Activated CD4-positive, alpha-beta memory T cell treated with anti-CD3 and anti-CD28 coated beads for 36 hours (primary cell): ENCODE measurements around the gene USP17L20. TPM values are rescaled to one million over a fixed set of nuclear protein-coding genes. Genes with fewer than 3 reads are reported as not detected.
"Not testable (repeated sequence)": the region's sequence is repeated elsewhere in the genome, so short reads cannot be mapped to it uniquely, and the experiment has no call there.

Source experiments
- CTCF ChIA-PET: fragments of 350-600 bp; sonication (Branson Sonifier 250); formaldehyde crosslinking; loops from one replicate; lab custom pipeline; 2021; ENCODE audit warnings: antibody characterized with exemption, inconsistent platforms; lab: Charles Lee
- POLR2A ChIA-PET: fragments of 350-600 bp; sonication (Branson Sonifier 250); formaldehyde crosslinking; loops from one replicate; lab custom pipeline; 2021; ENCODE audit warnings: antibody characterized with exemption; lab: Charles Lee
- DNase-seq: peaks from one replicate; pipeline ENCODE4 v3.0.0-alpha.2; 2020
- H3K27ac Mint-ChIP-seq: one replicate; pipeline ENCODE4 v1.8.0; 2021; ENCODE audit warnings: mixed read lengths
- H3K27me3 Mint-ChIP-seq: one replicate; pipeline ENCODE4 v1.8.0; 2021; ENCODE audit warnings: mixed read lengths
- H3K36me3 Mint-ChIP-seq: one replicate; pipeline ENCODE4 v1.8.0; 2021; ENCODE audit warnings: mixed read lengths
- H3K4me1 Mint-ChIP-seq: one replicate; pipeline ENCODE4 v1.8.0; 2021; ENCODE audit warnings: low read depth, mixed read lengths
- H3K4me3 Mint-ChIP-seq: one replicate; pipeline ENCODE4 v1.8.0; 2021; ENCODE audit warnings: mild to moderate bottlenecking, mixed read lengths
- H3K9me3 Mint-ChIP-seq: one replicate; pipeline ENCODE4 v1.8.0; 2021; ENCODE audit warnings: mixed read lengths
- intact Hi-C: fragments of 100-400 bp; cut with micrococcal nuclease; formaldehyde crosslinking; loops from one replicate; pipeline ENCODE4 v1.15.1; 2023
- total RNA-seq, 2 experiments: library from RNA; stranded (reverse); gene quantifications; one replicate each; pipeline ENCODE4 v1.2.3, GENCODE V29; 2021

Gene USP17L20, protein sequence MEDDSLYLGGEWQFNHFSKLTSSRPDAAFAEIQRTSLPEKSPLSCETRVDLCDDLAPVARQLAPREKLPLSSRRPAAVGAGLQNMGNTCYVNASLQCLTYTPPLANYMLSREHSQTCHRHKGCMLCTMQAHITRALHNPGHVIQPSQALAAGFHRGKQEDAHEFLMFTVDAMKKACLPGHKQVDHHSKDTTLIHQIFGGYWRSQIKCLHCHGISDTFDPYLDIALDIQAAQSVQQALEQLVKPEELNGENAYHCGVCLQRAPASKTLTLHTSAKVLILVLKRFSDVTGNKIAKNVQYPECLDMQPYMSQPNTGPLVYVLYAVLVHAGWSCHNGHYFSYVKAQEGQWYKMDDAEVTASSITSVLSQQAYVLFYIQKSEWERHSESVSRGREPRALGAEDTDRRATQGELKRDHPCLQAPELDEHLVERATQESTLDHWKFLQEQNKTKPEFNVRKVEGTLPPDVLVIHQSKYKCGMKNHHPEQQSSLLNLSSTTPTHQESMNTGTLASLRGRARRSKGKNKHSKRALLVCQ
- not detected for total RNA-seq

DNA sequence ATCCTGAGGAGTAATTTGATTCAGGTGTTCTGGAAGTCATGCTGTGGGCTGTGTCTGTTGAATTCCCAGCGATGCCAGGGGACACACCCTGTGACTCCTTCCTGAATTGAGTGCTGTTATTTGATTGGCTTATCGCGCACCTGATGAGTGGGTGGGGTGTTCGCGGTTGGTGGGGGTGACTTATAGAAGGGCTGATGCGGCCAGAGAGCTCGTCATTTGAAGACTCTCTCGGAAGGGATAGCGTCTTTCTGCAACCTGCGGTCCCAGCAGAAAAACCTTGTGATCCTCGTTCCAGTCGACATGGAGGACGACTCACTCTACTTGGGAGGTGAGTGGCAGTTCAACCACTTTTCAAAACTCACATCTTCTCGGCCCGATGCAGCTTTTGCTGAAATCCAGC, at the start of gene USP17L20:
USP17L20 (plus strand) TSS at position 301 of the 400 bp plus-strand sequence; CDS start at position 301, 0 bp downstream.
- H3K36me3 Mint-ChIP-seq, H3K9me3 Mint-ChIP-seq, CTCF ChIA-PET, intact Hi-C loops, H3K4me3 Mint-ChIP-seq, DNase-seq, H3K4me1 Mint-ChIP-seq, H3K27me3 Mint-ChIP-seq, POLR2A ChIA-PET, H3K27ac Mint-ChIP-seq: not testable (repeated sequence)

DNA sequence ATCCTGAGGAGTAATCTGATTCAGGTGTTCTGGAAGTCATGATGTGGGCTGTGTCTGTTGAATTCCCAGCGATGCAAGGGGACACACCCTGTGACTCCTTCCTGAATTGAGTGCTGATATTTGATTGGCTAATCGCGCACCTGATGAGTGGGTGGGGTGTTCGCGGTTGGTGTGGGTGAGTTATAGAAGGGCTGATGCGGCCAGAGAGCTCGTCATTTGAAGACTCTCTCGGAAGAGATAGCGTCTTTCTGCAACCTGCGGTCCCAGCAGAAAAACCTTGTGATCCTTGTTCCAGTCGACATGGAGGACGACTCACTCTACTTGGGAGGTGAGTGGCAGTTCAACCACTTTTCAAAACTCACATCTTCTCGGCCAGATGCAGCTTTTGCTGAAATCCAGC, 47.6 kb upstream of the USP17L20 start, which contains the start of gene USP17L10:
USP17L10 (plus strand) TSS at position 301 of the 400 bp plus-strand sequence; CDS start at position 301, 0 bp downstream.
- POLR2A ChIA-PET, H3K36me3 Mint-ChIP-seq, H3K4me1 Mint-ChIP-seq, CTCF ChIA-PET, H3K4me3 Mint-ChIP-seq, H3K27ac Mint-ChIP-seq, H3K27me3 Mint-ChIP-seq, intact Hi-C loops, DNase-seq, H3K9me3 Mint-ChIP-seq: not testable (repeated sequence)

DNA sequence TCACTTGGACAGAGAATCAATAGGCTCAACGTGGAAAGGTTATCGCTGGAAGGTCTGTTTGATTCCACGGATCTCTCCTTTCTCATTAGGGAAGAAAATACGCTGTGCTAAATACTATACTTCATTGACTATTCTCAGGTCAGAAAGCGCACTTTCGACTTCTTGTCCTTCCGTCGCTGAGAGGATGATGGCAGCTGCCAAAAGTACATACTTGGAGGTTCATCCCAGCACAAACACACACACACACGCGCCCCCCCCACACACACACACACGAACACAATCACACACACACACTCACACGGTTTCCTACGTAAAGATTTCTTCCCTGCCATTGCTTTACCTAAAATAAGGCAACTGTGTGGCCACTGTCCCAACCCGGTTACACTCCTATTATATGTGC, 43.2 kb upstream of the USP17L20 start:
- H3K9me3 Mint-ChIP-seq, intact Hi-C loops, H3K27ac Mint-ChIP-seq, CTCF ChIA-PET, H3K4me3 Mint-ChIP-seq, H3K4me1 Mint-ChIP-seq, POLR2A ChIA-PET, H3K27me3 Mint-ChIP-seq, H3K36me3 Mint-ChIP-seq, DNase-seq: not testable (repeated sequence)

DNA sequence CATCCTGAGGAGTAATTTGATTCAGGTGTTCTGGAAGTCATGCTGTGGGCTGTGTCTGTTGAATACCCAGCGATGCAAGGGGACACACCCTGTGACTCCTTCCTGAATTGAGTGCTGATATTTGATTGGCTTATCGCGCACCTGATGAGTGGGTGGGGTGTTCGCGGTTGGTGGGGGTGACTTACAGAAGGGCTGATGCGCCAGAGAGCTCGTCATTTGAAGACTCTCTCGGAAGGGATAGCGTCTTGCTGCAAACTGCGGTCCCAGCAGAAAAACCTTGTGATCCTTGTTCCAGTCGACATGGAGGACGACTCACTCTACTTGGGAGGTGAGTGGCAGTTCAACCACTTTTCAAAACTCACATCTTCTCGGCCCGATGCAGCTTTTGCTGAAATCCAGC, 42.8 kb upstream of the USP17L20 start, which contains the start of gene USP17L11:
USP17L11 (plus strand) TSS at position 301 of the 400 bp plus-strand sequence; CDS start at position 301, 0 bp downstream.
- H3K4me3 Mint-ChIP-seq, H3K27ac Mint-ChIP-seq, POLR2A ChIA-PET: not testable (repeated sequence)

DNA sequence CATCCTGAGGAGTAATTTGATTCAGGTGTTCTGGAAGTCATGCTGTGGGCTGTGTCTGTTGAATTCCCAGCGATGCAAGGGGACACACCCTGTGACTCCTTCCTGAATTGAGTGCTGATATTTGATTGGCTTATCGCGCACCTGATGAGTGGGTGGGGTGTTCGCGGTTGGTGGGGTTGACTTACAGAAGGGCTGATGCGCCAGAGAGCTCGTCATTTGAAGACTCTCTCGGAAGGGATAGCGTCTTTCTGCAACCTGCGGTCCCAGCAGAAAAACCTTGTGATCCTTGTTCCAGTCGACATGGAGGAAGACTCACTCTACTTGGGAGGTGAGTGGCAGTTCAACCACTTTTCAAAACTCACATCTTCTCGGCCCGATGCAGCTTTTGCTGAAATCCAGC, 38.1 kb upstream of the USP17L20 start, which contains the start of gene USP17L12:
USP17L12 (plus strand) TSS at position 301 of the 400 bp plus-strand sequence; CDS start at position 301, 0 bp downstream.
- H3K27ac Mint-ChIP-seq, H3K36me3 Mint-ChIP-seq, POLR2A ChIA-PET, H3K27me3 Mint-ChIP-seq, H3K9me3 Mint-ChIP-seq, H3K4me1 Mint-ChIP-seq, CTCF ChIA-PET, H3K4me3 Mint-ChIP-seq, DNase-seq, intact Hi-C loops: not testable (repeated sequence)

More for the DNA sequence above, 42.8 kb upstream of the USP17L20 start, which contains the start of gene USP17L11:
- DNase-seq, H3K36me3 Mint-ChIP-seq, H3K27me3 Mint-ChIP-seq, CTCF ChIA-PET, intact Hi-C loops, H3K4me1 Mint-ChIP-seq, H3K9me3 Mint-ChIP-seq: not testable (repeated sequence)

DNA sequence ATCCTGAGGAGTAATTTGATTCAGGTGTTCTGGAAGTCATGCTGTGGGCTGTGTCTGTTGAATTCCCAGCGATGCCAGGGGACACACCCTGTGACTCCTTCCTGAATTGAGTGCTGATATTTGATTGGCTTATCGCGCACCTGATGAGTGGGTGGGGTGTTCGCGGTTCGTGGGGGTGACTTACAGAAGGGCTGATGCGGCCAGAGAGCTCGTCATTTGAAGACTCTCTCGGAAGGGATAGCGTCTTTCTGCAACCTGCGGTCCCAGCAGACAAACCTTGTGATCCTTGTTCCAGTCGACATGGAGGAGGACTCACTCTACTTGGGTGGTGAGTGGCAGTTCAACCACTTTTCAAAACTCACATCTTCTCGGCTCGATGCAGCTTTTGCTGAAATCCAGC, 33.3 kb upstream of the USP17L20 start, which contains the start of gene USP17L13:
USP17L13 (plus strand) TSS at position 301 of the 400 bp plus-strand sequence; CDS start at position 301, 0 bp downstream.
- H3K4me1 Mint-ChIP-seq, POLR2A ChIA-PET, H3K9me3 Mint-ChIP-seq, H3K4me3 Mint-ChIP-seq, DNase-seq, intact Hi-C loops, CTCF ChIA-PET, H3K27ac Mint-ChIP-seq, H3K36me3 Mint-ChIP-seq, H3K27me3 Mint-ChIP-seq: not testable (repeated sequence)

DNA sequence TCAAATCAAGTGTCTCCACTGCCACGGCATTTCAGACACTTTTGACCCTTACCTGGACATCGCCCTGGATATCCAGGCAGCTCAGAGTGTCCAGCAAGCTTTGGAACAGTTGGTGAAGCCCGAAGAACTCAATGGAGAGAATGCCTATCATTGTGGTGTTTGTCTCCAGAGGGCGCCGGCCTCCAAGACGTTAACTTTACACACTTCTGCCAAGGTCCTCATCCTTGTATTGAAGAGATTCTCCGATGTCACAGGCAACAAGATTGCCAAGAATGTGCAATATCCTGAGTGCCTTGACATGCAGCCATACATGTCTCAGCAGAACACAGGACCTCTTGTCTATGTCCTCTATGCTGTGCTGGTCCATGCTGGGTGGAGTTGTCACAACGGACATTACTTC, 27.7 kb upstream of the USP17L20 start:
- H3K4me3 Mint-ChIP-seq, intact Hi-C loops, H3K27ac Mint-ChIP-seq, CTCF ChIA-PET, H3K4me1 Mint-ChIP-seq, H3K27me3 Mint-ChIP-seq, H3K36me3 Mint-ChIP-seq, POLR2A ChIA-PET, DNase-seq, H3K9me3 Mint-ChIP-seq: not testable (repeated sequence)

DNA sequence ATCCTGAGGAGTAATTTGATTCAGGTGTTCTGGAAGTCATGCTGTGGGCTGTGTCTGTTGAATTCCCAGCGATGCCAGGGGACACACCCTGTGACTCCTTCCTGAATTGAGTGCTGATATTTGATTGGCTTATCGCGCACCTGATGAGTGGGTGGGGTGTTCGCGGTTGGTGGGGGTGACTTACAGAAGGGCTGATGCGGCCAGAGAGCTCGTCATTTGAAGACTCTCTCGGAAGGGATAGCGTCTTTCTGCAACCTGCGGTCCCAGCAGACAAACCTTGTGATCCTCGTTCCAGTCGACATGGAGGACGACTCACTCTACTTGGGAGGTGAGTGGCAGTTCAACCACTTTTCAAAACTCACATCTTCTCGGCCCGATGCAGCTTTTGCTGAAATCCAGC, 23.8 kb upstream of the USP17L20 start, which contains the start of gene USP17L15:
USP17L15 (plus strand) TSS at position 301 of the 400 bp plus-strand sequence; CDS start at position 301, 0 bp downstream.
- DNase-seq, CTCF ChIA-PET, H3K9me3 Mint-ChIP-seq, POLR2A ChIA-PET, H3K4me1 Mint-ChIP-seq, H3K4me3 Mint-ChIP-seq, intact Hi-C loops, H3K36me3 Mint-ChIP-seq, H3K27me3 Mint-ChIP-seq, H3K27ac Mint-ChIP-seq: not testable (repeated sequence)

DNA sequence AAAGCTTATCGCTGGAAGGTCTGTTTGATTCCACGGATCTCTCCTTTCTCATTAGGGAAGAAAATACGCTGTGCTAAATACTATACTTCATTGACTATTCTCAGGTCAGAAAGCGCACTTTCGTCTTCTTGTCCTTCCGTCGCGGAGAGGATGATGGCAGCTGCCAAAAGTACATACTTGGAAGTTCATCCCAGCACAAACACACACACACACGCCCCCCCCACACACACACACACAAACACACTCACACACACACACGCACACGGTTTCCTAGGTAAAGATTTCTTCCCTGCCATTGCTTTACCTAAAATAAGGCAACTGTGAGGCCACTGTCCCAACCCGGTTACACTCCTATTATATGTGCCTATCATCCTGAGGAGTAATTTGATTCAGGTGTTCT, 19.5 kb upstream of the USP17L20 start:
- H3K27me3 Mint-ChIP-seq, H3K4me3 Mint-ChIP-seq, CTCF ChIA-PET, H3K36me3 Mint-ChIP-seq, H3K9me3 Mint-ChIP-seq, intact Hi-C loops, H3K27ac Mint-ChIP-seq, POLR2A ChIA-PET, H3K4me1 Mint-ChIP-seq: not testable (repeated sequence)
- peak; percentile 9 for DNase-seq

DNA sequence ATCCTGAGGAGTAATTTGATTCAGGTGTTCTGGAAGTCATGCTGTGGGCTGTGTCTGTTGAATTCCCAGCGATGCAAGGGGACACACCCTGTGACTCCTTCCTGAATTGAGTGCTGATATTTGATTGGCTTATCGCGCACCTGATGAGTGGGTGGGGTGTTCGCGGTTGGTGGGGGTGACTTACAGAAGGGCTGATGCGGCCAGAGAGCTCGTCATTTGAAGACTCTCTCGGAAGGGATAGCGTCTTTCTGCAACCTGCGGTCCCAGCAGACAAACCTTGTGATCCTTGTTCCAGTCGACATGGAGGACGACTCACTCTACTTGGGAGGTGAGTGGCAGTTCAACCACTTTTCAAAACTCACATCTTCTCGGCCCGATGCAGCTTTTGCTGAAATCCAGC, 14.3 kb upstream of the USP17L20 start, which contains the start of gene USP17L17:
USP17L17 (plus strand) TSS at position 301 of the 400 bp plus-strand sequence; CDS start at position 301, 0 bp downstream.
- CTCF ChIA-PET, H3K27ac Mint-ChIP-seq, H3K27me3 Mint-ChIP-seq, H3K9me3 Mint-ChIP-seq, H3K36me3 Mint-ChIP-seq, H3K4me3 Mint-ChIP-seq, POLR2A ChIA-PET, intact Hi-C loops, DNase-seq, H3K4me1 Mint-ChIP-seq: not testable (repeated sequence)

DNA sequence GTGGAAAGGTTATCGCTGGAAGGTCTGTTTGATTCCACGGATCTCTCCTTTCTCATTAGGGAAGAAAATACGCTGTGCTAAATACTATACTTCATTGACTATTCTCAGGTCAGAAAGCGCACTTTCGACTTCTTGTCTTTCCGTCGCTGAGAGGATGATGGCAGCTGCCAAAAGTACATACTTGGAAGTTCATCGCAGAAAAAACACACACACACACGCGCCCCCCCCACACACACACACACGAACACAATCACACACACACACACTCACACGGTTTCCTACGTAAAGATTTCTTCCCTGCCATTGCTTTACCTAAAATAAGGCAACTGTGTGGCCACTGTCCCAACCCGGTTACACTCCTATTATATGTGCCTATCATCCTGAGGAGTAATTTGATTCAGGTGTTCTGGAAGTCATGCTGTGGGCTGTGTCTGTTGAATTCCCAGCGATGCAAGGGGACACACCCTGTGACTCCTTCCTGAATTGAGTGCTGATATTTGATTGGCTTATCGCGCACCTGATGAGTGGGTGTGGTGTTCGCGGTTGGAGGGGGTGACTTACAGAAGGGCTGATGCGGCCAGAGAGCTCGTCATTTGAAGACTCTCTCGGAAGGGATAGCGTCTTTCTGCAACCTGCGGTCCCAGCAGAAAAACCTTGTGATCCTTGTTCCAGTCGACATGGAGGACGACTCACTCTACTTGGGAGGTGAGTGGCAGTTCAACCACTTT, 9.8 kb upstream of the USP17L20 start, which contains the start of gene USP17L18:
USP17L18 (plus strand) TSS at position 678 of the 728 bp plus-strand sequence; CDS start at position 678, 0 bp downstream.
- H3K27ac Mint-ChIP-seq, H3K27me3 Mint-ChIP-seq, POLR2A ChIA-PET, H3K4me3 Mint-ChIP-seq, H3K36me3 Mint-ChIP-seq, H3K9me3 Mint-ChIP-seq, H3K4me1 Mint-ChIP-seq, CTCF ChIA-PET, intact Hi-C loops: not testable (repeated sequence)
- DNase-seq = peak; percentile 6

DNA sequence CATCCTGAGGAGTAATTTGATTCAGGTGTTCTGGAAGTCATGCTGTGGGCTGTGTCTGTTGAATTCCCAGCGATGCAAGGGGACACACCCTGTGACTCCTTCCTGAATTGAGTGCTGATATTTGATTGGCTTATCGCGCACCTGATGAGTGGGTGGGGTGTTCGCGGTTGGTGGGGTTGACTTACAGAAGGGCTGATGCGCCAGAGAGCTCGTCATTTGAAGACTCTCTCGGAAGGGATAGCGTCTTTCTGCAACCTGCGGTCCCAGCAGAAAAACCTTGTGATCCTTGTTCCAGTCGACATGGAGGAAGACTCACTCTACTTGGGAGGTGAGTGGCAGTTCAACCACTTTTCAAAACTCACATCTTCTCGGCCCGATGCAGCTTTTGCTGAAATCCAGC, 4.8 kb upstream of the USP17L20 start, which contains the start of gene USP17L19:
USP17L19 (plus strand) TSS at position 301 of the 400 bp plus-strand sequence; CDS start at position 301, 0 bp downstream.
- H3K36me3 Mint-ChIP-seq, H3K9me3 Mint-ChIP-seq, DNase-seq, H3K4me1 Mint-ChIP-seq, POLR2A ChIA-PET, CTCF ChIA-PET, H3K27me3 Mint-ChIP-seq, H3K4me3 Mint-ChIP-seq, intact Hi-C loops, H3K27ac Mint-ChIP-seq: not testable (repeated sequence)
